ENCODE measurements around the gene PLEKHO2.
A peak's percentile ranks its signal among the peaks of the same experiment; 100 is the strongest.

The PLEKHO2 gene

GRCh38 chr15:64824929-64825430 is 16.7 kb upstream of the PLEKHO2 start:
- TF ChIP-seq EZH2phosphoT487 (IDR thresholded peaks at IDR 0.05; ENCODE audit: borderline replicate concordance, low read length) = no peak
- no peak for TF ChIP-seq CTCF (IDR thresholded peaks at IDR 0.05; ENCODE audit: low read depth, low read length, poor library complexity, severe bottlenecking)
- peak overlapping the region; percentile 100 for H3K4me2 ChIP-seq (ENCODE audit: low read length)
- H3K27me3 ChIP-seq (ENCODE audit: control insufficient read depth, low read length) = no peaks in the 10 kb centered on the region
- H3K36me3 ChIP-seq (ENCODE audit: control insufficient read depth, low read length) = peaks cover 38% of the 10 kb centered on the region
- H3K79me2 ChIP-seq (ENCODE audit: control insufficient read depth, low read length) = peaks cover 35% of the 10 kb centered on the region
- peak overlapping the region; percentile 84 for H3K27ac ChIP-seq (ENCODE audit: low read depth, low read length)
- H4K20me1 ChIP-seq (ENCODE audit: control insufficient read depth, insufficient read depth, low read depth, low read length) = no peaks in the 10 kb centered on the region
- no peaks in the 10 kb centered on the region for H3K9me2 ChIP-seq (replicated peaks; ENCODE audit: control insufficient read depth, low read length)
- H3K4me1 ChIP-seq (ENCODE audit: control insufficient read depth, low read length) = peaks cover 31% of the 10 kb centered on the region
- H3F3A ChIP-seq (ENCODE audit: control insufficient read depth, insufficient read depth) = no peaks in the 10 kb centered on the region
- no peaks in the 10 kb centered on the region for H3K9me3 ChIP-seq (ENCODE audit: control insufficient read depth, insufficient read depth, low read length)
- H3K4me3 ChIP-seq (ENCODE audit: low read length) = peak overlapping the region; percentile 98

- H3K27ac ChIP-seq (ENCODE audit: low read depth, low read length) = peak within 1 kb of the TSS; percentile 84
- H3F3A ChIP-seq (ENCODE audit: control insufficient read depth, insufficient read depth) = no peaks in the 10 kb centered on the region
- peaks cover 33% of the 10 kb centered on the region for H3K36me3 ChIP-seq (ENCODE audit: control insufficient read depth, low read length)
- peaks cover 35% of the 10 kb centered on the region for H3K79me2 ChIP-seq (ENCODE audit: control insufficient read depth, low read length)
- peak within 1 kb of the TSS; percentile 100 for H3K4me2 ChIP-seq (ENCODE audit: low read length)
- TF ChIP-seq CTCF (IDR thresholded peaks at IDR 0.05; ENCODE audit: low read depth, low read length, poor library complexity, severe bottlenecking) = peak; percentile 13
- no peak for TF ChIP-seq EZH2phosphoT487 (IDR thresholded peaks at IDR 0.05; ENCODE audit: borderline replicate concordance, low read length)
- H3K9me2 ChIP-seq (replicated peaks; ENCODE audit: control insufficient read depth, low read length) = no peaks in the 10 kb centered on the region
- peaks cover 31% of the 10 kb centered on the region for H3K4me1 ChIP-seq (ENCODE audit: control insufficient read depth, low read length)
- H4K20me1 ChIP-seq (ENCODE audit: control insufficient read depth, insufficient read depth, low read depth, low read length) = no peaks in the 10 kb centered on the region
- H3K27me3 ChIP-seq (ENCODE audit: control insufficient read depth, low read length) = no peaks in the 10 kb centered on the region
- no peaks in the 10 kb centered on the region for H3K9me3 ChIP-seq (ENCODE audit: control insufficient read depth, insufficient read depth, low read length)
- peak within 1 kb of the TSS; percentile 98 for H3K4me3 ChIP-seq (ENCODE audit: low read length)
Observed at GRCh38 chr15:64825431-64826294, 16.1 kb upstream of the PLEKHO2 start, which contains the start of gene PIF1. PIF1 (minus strand) TSS chr15:64825647; CDS start chr15:64824335, 1,312 bp downstream.

GRCh38 chr15:64828985-64829384 is 12.7 kb upstream of the PLEKHO2 start:
- peaks cover 8% of the 10 kb centered on the region; the same call in 1 of the 2 replicates for H3K36me3 ChIP-seq (ENCODE audit: control insufficient read depth, low read length)
- no peaks in the 10 kb centered on the region for H3K27me3 ChIP-seq (ENCODE audit: control insufficient read depth, low read length)
- H3K9me3 ChIP-seq (ENCODE audit: control insufficient read depth, insufficient read depth, low read length) = no peaks in the 10 kb centered on the region
- no peak overlapping the region for H3K4me3 ChIP-seq (ENCODE audit: low read length)
- H3K9me2 ChIP-seq (replicated peaks; ENCODE audit: control insufficient read depth, low read length) = no peaks in the 10 kb centered on the region
- TF ChIP-seq CTCF (IDR thresholded peaks at IDR 0.05; ENCODE audit: low read depth, low read length, poor library complexity, severe bottlenecking) (no peak), EZH2phosphoT487 (IDR thresholded peaks at IDR 0.05; ENCODE audit: borderline replicate concordance, low read length) (no peak)
- H3K27ac ChIP-seq (ENCODE audit: low read depth, low read length) = no peak overlapping the region
- H4K20me1 ChIP-seq (ENCODE audit: control insufficient read depth, insufficient read depth, low read depth, low read length) = no peaks in the 10 kb centered on the region
- H3K4me1 ChIP-seq (ENCODE audit: control insufficient read depth, low read length) = peaks cover 20% of the 10 kb centered on the region
- H3K79me2 ChIP-seq (ENCODE audit: control insufficient read depth, low read length) = peaks cover 19% of the 10 kb centered on the region
- H3K4me2 ChIP-seq (ENCODE audit: low read length) = no peak overlapping the region
- no peaks in the 10 kb centered on the region for H3F3A ChIP-seq (ENCODE audit: control insufficient read depth, insufficient read depth)
